CD14-positive monocyte (primary cell): ENCODE measurements around the gene LYRM4. TPM values are rescaled to one million over a fixed set of nuclear protein-coding genes. Genes with fewer than 3 reads are reported as not detected.
A peak's percentile ranks its signal among the peaks of the same experiment; 100 is the strongest.

ENCODE experiments used
- DNase-seq, 3 donors: peaks; one replicate each; pipeline ENCODE4 v3.0.0-alpha.2; 2011 to 2022
- H2AFZ ChIP-seq: 2 replicates; pipeline ENCODE4 v1.6.0; 2012; ENCODE audit warnings: mild to moderate bottlenecking, low read depth, low read length, inconsistent platforms; ENCODE audit not compliant: insufficient read depth, poor library complexity, severe bottlenecking
- H3K27ac ChIP-seq, 2 donors: 1 replicate in 1 of 2; 2 replicates in 1 of 2; pipeline ENCODE4 v1.5.1; 2012 to 2013; ENCODE audit warnings: low read length in 2 of 2, control low read depth in 1 of 2, inconsistent platforms in 1 of 2, low read depth in 1 of 2, mild to moderate bottlenecking in 1 of 2
- H3K27me3 ChIP-seq, 2 donors: one replicate each; pipeline versions ENCODE4 v1.6.0 to v1.6.1; 2011 to 2013; ENCODE audit warnings: low read length in 2 of 2; ENCODE audit not compliant: control insufficient read depth in 2 of 2, insufficient read depth in 2 of 2
- H3K36me3 ChIP-seq, 2 donors: replicated peaks in 1 of 2; 1 replicate in 1 of 2; 2 replicates in 1 of 2; pipeline versions ENCODE4 v1.5.1 to v1.6.1; 2012 to 2013; ENCODE audit warnings: low read length in 2 of 2, control low read depth in 1 of 2, inconsistent platforms in 1 of 2, mild to moderate bottlenecking in 1 of 2; ENCODE audit not compliant: insufficient read depth in 2 of 2, control insufficient read depth in 1 of 2
- H3K4me1 ChIP-seq, 2 donors: 1 replicate in 1 of 2; 2 replicates in 1 of 2; pipeline versions ENCODE4 v1.5.1 to v1.6.1; 2012 to 2013; ENCODE audit warnings: low read length in 2 of 2, control low read depth in 1 of 2, inconsistent platforms in 1 of 2, mild to moderate bottlenecking in 1 of 2, moderate library complexity in 1 of 2; ENCODE audit not compliant: insufficient read depth in 2 of 2, control insufficient read depth in 1 of 2
- H3K4me2 ChIP-seq: replicated peaks from 2 replicates; pipeline ENCODE3; 2012; ENCODE audit warnings: low read length, moderate library complexity, mild to moderate bottlenecking; ENCODE audit not compliant: poor library complexity, severe bottlenecking; ENCODE audit errors: extremely low read depth
- H3K4me3 ChIP-seq, 3 experiments: fragments of 200-600 bp in 1 of 3; sonication (generic) in 1 of 3; replicated peaks in 1 of 3; 1 replicate in 2 of 3; 2 replicates in 1 of 3; pipeline ENCODE4 v1.5.1; 2011 to 2013; ENCODE audit warnings: low read length in 3 of 3, mild to moderate bottlenecking in 3 of 3, control low read depth in 2 of 3, low read depth in 2 of 3, inconsistent platforms in 1 of 3, moderate library complexity in 1 of 3
- H3K79me2 ChIP-seq: 2 replicates; pipeline ENCODE4 v1.6.0; 2012; ENCODE audit warnings: mild to moderate bottlenecking, control low read depth, inconsistent platforms, low read length, moderate library complexity; ENCODE audit not compliant: insufficient read depth
- H3K9ac ChIP-seq: 2 replicates; pipeline ENCODE4 v1.6.0; 2017; ENCODE audit warnings: low read length, mild to moderate bottlenecking; ENCODE audit not compliant: insufficient read depth, poor library complexity, severe bottlenecking
- H3K9me3 ChIP-seq, 2 donors: replicated peaks in 1 of 2; 1 replicate in 1 of 2; 2 replicates in 1 of 2; pipeline versions ENCODE4 v1.5.1 to v1.6.1; 2012 to 2013; ENCODE audit warnings: low read length in 2 of 2, control low read depth in 1 of 2; ENCODE audit not compliant: control insufficient read depth in 1 of 2, insufficient read depth in 1 of 2
- H4K20me1 ChIP-seq: 2 replicates; pipeline ENCODE4 v1.6.0; 2012; ENCODE audit warnings: mild to moderate bottlenecking, low read length, control low read depth, moderate library complexity; ENCODE audit not compliant: insufficient read depth
- H3K27ac Mint-ChIP-seq, 7 donors: one replicate each; pipeline ENCODE4 v1.8.0; 2020; ENCODE audit warnings: mild to moderate bottlenecking in 7 of 7, mixed read lengths in 7 of 7, moderate library complexity in 6 of 7, inconsistent platforms in 2 of 7
- H3K27me3 Mint-ChIP-seq, 3 donors: one replicate each; pipeline ENCODE4 v1.8.0; 2021 to 2022; ENCODE audit warnings: low read depth in 3 of 3, mild to moderate bottlenecking in 3 of 3, mixed read lengths in 3 of 3, moderate library complexity in 3 of 3, inconsistent platforms in 1 of 3
- H3K36me3 Mint-ChIP-seq, 2 donors: one replicate each; pipeline ENCODE4 v1.8.0; 2020; ENCODE audit warnings: mixed read lengths in 2 of 2, inconsistent platforms in 1 of 2, mild to moderate bottlenecking in 1 of 2
- H3K4me1 Mint-ChIP-seq: one replicate; pipeline ENCODE4 v1.8.0; 2020; ENCODE audit warnings: mild to moderate bottlenecking, mixed read lengths
- H3K4me3 Mint-ChIP-seq, 2 donors: one replicate each; pipeline ENCODE4 v1.8.0; 2020; ENCODE audit warnings: mild to moderate bottlenecking in 2 of 2, mixed read lengths in 2 of 2, moderate library complexity in 1 of 2
- H3K9me3 Mint-ChIP-seq, 7 donors: one replicate each; pipeline ENCODE4 v1.8.0; 2020 to 2022; ENCODE audit warnings: mixed read lengths in 7 of 7, mild to moderate bottlenecking in 6 of 7, moderate library complexity in 6 of 7, inconsistent platforms in 2 of 7
- CTCF ChIP-seq: fragments of 200-600 bp; IDR thresholded peaks from one replicate; pipeline ENCODE4 v1.8.0; 2022; ENCODE audit warnings: antibody characterized with exemption, mild to moderate bottlenecking
- WGBS: methylation state at CpG from one replicate; pipeline ENCODE4 v1.1.5; 2013; ENCODE audit warnings: missing lambda C conversion rate; ENCODE audit not compliant: insufficient coverage; 5-methylcytosine and 5-hydroxymethylcytosine counted together
- intact Hi-C, 2 donors: fragments of 100-400 bp; cut with micrococcal nuclease; formaldehyde crosslinking; loops; one replicate each; pipeline versions ENCODE4 v1.15.0 to v1.15.1; 2023
- polyA plus RNA-seq, 3 donors: library from polyadenylated mRNA; depleted of rRNA in 1 of 3; unstranded in 2 of 3; stranded (reverse) in 1 of 3; fragments of 300-500 nt in 2 of 3; fragments of >200 nt in 1 of 3; fragmentation: Illumina TruSeq in 2 of 3; gene quantifications; 1 replicate in 2 of 3; 2 replicates in 1 of 3; pipeline ENCODE4 v1.2.3, GENCODE V29; 2012 to 2021

LYRM4 gene
- polyA plus RNA-seq, 3 donors, result 13.7 to 19.6 (median 18.1) TPM

GRCh38 chr6:5302995-5303622 lies 42.4 kb upstream of the LYRM4 start:
- no peak overlapping the region for H3K9ac ChIP-seq
- H3K27ac Mint-ChIP-seq, result peak overlapping the region in 2 of 7 donors; percentile 4 to 21

GRCh38 chr6:5302220-5302946 lies 41.6 kb upstream of the LYRM4 start:
- H3K36me3 ChIP-seq, result no peaks in the 10 kb centered on the region
- H2AFZ ChIP-seq, result no peak overlapping the region
- peaks cover 7 to 11% of the 10 kb centered on the region in 2 donors for H3K4me1 ChIP-seq
- intact Hi-C loops, result no loop called here
- H3K4me1 Mint-ChIP-seq, result peaks cover 28% of the 10 kb centered on the region
- no peak for TF ChIP-seq CTCF
- H3K27me3 Mint-ChIP-seq, result no peaks in the 10 kb centered on the region
- H3K27ac ChIP-seq, result no peak overlapping the region
- H3K36me3 Mint-ChIP-seq, result no peaks in the 10 kb centered on the region
- no peaks in the 10 kb centered on the region for H3K79me2 ChIP-seq
- no peak overlapping the region for H3K4me2 ChIP-seq
- no peaks in the 10 kb centered on the region for H3K9me3 ChIP-seq
- no peak overlapping the region for H3K9ac ChIP-seq
- H3K27me3 ChIP-seq, result no peaks in the 10 kb centered on the region
- H4K20me1 ChIP-seq, result peaks cover 27% of the 10 kb centered on the region
- peak overlapping the region in 2 of 7 donors; percentile 1 to 4 for H3K27ac Mint-ChIP-seq
- no peaks in the 10 kb centered on the region for H3K9me3 Mint-ChIP-seq
- no peak overlapping the region for H3K4me3 Mint-ChIP-seq
- no peak overlapping the region for H3K4me3 ChIP-seq
- no peak for DNase-seq
- WGBS, result 66% methylated on average over 7 of the region's 10 CpGs

More at GRCh38 chr6:5302995-5303622, 42.4 kb upstream of the LYRM4 start:
- intact Hi-C loops, result no loop called here
- Mint-ChIP-seq H3K4me3 (no peak overlapping the region), H3K27me3 (no peaks in the 10 kb centered on the region), H3K9me3 (peaks cover 0 to 1% (median 0%) of the 10 kb centered on the region in 7 donors), H3K36me3 (peaks cover 0 to 3% of the 10 kb centered on the region in 2 donors), H3K4me1 (peaks cover 28% of the 10 kb centered on the region)
- peak; percentile 31 for TF ChIP-seq CTCF
- Histone ChIP-seq H3K9me3 (no peaks in the 10 kb centered on the region), H3K27ac (no peak overlapping the region), H3K79me2 (no peaks in the 10 kb centered on the region), H3K4me2 (no peak overlapping the region), H3K27me3 (no peaks in the 10 kb centered on the region), H3K4me3 (no peak overlapping the region), H3K36me3 (no peaks in the 10 kb centered on the region), H3K4me1 (peaks cover 7 to 11% of the 10 kb centered on the region in 2 donors), H2AFZ (no peak overlapping the region), H4K20me1 (peaks cover 27% of the 10 kb centered on the region)
- 61% methylated on average over 8 of the region's 10 CpGs for WGBS
- DNase-seq, result peak in 2 of 3 donors; percentile 7 to 22
